NCI-H526 (cell line): ENCODE measurements around the gene KRT39.

Source experiments
- DNase-seq, 2 experiments: peaks; one replicate each; lab custom pipeline; 2025; lab: John Stamatoyannopoulos, UW

Gene KRT39

DNA sequence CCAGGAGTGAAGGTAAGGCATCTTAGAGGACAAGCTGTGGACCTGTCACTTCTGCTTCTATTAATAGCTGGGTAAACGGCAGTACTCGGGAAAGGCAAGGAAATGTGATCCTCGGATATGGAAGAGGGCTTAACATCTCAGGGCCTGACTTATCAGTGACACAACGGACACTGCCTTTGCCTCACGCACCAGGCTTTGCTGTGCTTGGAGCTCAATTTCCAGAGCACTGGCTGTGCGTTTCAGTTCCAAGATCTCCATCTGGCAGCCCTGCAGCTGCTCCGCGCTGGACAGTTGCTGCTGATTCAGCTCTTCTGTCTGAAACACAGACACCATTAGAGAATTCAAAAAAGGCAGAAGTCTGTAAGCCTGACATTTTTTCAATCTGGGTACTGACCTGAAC is 13.8 kb upstream of the KRT39 start:
- DNase-seq: peak in 1 of 2 experiments; percentile 27

DNA sequence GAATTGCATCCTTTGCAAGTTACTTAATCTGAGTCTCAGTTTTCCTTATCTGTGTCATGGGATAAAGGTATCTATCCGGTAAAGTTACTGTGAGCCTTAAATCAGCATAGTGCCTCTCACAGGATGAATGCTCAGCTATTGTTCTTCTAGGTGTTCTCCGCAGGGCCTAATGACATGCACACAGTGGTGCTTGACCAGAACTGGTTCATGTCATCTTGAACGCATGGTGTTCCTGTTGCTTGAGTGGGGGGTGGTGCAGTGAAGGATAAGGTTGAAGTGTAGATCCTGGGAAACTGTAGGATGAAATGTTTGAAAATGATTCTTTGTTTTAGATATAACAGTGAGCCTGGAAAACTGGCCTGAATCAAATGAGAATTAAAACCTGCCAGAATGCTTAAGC is 13.4 kb upstream of the KRT39 start:
- no peak for DNase-seq

DNA sequence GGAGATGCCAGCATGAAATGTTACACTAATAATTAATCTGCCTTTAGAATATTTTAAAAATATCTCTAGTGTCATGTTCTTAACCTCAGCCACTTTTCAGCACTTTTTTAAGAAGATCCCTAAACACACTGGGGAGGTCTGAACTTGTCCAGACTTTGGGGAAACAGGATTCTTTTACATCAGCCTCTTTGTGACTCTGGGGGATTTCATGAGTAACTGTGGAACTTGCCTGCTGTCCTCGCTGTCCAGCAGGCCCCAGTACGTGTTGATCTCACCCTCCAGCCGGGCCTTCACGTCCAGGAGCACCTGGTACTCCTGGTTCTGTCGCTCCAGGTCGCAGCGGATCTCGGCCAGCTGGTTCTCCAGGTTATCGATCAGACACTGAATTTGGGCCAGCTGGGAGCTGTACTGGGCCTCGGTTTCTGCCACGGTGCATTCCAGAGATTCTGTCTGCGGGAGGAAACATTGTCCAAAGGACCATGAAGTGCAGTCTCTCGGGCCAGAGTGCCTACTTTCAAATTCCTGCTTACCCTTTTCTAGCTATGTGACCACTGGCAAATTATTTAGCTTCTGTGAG is 11.9 kb upstream of the KRT39 start:
- no peak for DNase-seq

DNA sequence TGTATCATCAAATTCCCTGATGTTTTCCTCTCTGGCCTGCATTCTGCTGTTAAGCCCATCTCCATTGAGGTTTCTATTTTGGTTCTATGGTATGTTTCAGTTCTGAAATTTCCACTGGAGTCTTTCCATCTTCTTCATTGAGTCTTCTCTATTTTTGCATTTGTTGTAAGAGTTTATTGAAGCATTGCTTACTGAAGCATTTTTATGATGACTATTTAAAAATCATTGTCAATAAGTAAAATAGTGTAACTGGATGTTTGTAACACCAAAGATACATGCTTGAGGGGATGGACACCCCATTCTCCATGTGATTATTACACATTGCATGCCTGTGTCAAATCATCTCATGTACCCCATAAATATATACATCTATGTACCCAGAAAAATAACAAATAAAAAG is 8.8 kb upstream of the KRT39 start:
- DNase-seq: no peak

DNA sequence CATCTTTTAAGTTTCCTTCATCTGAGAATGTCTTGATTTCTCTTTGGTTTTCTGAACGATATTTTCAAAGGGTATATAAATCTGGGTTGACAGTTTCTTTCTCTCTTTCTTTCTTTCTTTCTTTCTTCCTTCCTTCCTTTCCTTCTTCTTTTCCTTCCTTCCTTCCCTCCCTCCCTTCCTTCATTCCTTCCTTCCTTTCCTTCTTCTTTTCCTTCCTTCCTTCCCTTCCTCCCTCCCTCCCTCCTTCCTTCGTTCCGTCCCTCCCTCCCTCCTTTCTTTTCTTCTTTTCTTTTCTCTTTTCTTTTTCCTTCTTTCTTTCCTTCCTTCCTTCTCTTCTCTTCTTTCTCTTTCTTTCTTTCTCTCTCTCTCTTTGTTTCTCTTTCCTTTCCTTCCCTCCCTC is 7.6 kb upstream of the KRT39 start:
- DNase-seq: no peak

DNA sequence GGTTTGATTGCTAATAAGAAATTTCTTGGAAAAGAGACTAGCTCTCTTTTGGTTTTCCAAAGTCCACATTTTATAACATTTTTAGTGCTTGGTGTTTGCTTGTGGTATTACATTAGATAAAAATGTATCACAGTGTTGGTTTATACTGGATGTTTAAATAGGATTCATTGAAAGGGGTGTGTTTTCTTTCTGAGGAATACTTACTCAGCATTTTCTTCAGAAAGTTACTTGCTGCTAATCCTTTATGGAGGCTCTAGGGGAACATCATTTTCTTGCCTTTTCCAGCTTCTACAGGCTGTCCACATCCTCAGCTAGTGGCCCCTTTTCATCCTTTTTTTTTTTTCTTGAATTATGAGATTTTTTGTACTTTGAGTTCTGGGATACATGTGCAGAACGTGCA is 834 bp upstream of the KRT39 start:
- DNase-seq: no peak

DNA sequence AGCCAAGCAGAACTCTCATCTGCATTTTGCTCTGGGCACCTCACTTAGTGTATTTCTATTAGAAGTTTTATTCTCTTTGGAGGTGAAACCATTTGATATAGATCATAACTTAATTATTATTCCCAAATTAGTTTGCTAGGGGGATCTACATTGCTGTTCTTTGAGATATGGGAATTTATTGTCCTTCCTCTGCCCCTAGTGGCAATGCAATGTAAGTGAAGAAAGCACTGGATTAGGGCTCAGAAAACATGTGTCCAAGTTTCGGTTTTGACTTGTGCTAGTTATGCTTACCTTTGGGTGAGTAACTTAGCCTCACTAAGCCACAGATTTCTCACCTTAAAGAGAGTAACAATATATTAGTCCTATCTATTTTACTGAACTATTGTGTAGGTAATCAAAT is 2.9 kb downstream of the KRT39 start:
- DNase-seq: no peak

DNA sequence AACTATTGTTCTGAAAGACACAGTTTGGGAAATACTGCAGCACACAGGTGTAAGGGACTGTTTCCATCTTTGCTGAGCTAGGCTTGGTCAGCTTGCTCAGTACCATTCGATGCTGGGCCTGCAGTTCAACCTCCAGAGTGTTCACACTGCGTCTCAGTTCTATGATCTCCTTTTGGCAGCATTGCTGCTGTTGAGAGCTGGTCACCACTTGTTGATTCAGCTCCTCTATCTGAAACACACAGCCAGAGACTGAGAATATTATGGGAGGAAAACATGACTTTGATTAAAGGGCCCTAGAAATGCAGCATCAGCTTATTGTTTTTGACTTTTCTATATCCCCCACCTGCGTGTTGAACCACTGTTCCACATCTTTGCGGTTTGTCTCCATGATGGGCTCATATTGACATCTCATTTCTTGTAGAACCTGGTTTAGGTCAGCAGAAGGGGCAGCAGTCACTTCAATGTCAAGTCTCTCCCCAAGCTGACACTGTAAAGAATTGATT is 4.6 kb downstream of the KRT39 start:
- no peak for DNase-seq

DNA sequence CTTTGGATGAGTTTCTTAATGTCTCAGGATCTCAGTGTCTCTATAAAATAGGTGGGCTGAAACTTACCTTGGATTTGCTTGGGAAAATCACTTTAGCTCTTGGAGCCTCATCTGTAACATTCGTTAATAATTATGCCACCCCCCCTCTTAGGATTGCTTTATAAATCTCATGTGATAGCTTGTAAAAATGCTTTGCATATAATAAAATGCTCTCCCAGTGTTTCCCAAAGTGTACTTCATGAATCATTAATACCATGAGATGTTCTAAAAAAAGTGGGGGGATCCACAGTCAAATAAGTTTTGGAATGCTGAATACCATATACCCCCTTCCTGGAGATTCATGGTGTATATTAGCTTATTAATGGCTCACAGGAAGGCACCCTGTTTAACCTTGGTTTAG is 5.2 kb downstream of the KRT39 start:
- peak; percentile 22 to 51 for DNase-seq

DNA sequence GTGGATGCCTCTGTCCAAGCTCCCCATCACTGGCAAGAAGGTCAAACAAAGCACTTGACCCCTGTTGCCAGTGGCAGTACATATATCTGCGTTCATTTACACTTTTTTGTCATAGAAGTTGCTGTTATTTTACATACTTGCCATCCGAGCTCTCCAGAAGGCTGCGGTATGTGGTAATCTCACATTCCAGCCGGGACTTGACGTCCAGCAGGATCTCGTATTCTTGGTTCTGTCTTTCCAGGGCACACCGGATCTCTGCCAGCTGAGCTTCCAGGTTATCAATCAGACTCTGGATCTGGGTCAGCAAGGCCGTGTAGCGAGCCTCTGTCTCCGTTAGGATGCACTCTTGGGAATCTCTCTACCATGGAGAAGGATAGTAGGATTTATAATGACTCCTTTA is 6.6 kb downstream of the KRT39 start:
- DNase-seq: no peak

DNA sequence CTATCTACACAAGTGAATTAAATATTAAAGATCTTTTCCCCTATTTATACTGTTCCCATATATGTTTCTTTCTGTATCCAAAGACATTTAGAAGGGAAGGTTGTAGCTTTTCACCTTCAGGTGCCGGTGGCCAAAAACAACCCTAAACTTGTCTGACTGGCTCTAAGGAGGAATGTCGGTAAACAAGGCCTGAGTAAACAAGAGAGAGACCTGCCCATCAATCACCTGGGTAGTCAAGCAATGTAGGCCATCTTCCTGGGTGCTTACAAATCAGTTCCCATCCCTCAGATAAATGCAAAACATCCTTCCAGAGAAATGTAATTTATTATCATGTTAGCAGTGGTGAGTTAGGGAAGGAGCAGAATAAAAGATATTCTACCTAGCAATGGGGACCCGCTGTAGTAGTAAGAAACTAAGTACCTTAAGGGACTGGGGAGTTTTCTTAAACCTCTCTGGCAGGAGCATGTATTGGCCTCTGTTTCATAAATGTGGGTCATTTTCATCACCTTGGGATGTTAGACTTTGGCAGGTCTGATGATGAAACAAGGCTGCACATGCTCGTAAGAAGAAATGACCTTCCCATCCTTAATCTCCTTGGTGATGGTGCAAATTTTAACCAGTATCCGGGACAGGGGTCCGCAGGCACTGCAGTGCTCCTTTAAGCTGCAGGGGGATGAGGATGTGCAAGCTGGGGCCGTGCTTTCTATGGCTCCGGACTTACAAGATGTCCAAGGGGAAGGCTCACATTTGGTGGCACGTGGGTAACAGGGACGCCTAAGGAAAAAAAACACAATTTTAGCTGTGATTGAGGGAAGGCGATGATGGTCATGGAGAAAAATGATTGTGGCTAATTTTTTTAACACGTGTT is 8.4 kb downstream of the KRT39 start:
- peak; percentile 23 to 53 for DNase-seq

DNA sequence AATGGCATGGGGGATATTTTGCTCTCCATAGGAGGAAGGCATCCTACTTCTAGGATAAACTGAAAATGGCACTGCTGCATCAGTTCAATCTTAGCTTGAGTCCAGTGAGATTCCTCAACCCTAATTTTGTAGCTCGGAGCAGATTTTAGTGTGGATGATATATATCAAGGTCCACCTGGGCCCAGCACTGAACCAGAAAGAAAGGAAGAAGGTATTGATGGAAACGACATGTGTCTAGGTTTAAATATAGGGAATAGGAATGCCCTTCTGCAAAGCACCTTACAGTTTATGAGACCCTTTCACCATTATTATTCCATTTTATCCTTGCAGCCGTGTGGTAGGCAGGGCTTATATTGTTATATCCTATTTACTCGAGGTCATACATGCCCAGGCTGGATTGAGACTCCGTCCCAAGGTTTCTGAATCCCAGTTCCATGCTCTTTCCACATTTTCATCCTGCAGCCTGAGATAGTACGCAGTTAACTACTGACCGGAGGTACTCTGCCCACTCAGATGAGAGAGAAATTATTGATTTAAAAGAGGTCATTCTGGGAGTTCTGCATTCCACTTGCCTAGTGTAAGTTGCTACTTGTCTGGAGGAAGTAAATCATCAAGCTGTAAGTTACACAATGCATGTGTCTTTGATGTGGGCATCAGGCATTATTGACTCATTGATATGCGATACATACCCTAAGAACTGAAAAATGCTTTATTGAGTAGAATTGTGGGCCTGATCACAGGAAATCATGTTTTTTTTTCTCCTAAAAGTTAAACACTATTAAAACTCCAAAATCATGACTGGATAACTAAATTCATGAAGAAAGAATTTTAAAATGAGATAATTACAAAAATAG is 10.1 kb downstream of the KRT39 start:
- no peak for DNase-seq

DNA sequence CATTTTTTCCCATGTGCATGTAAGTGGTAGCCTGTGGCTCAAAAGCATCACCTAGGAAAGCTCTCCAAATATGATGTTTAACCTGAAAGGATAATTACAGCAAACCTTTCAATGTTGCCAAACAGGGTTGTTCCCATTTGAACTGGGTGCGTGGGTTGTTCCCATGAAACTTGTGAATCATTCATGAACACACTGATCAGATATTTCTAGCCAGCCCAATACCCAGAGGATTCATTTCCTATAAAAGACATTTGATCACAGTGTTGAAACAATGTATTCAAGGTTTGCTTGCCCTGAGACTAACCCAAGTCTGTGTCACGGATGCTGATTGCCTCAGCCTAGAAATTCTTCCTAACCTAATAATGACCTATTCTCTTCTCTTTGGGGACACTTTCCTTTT is 12.9 kb downstream of the KRT39 start:
- DNase-seq: no peak

DNA sequence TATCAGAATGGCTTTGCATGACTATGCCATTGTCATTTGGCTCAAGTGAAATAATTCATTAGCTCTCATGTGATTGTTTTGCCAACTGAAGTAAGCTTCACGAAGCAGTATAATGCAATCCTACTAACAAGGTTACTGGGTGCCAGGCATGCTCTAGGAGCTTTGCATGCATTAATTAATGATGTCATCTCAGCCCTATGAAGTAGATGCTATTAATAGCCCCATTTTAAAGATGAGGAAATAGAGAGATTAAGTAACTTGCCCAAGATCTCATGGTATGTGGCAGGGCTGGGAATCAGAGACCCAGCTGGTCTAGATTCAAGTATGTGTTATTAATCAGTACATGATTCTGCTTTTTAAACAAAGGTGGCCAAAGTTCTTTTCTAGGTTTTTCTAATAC is 14.1 kb downstream of the KRT39 start:
- DNase-seq: no peak

DNA sequence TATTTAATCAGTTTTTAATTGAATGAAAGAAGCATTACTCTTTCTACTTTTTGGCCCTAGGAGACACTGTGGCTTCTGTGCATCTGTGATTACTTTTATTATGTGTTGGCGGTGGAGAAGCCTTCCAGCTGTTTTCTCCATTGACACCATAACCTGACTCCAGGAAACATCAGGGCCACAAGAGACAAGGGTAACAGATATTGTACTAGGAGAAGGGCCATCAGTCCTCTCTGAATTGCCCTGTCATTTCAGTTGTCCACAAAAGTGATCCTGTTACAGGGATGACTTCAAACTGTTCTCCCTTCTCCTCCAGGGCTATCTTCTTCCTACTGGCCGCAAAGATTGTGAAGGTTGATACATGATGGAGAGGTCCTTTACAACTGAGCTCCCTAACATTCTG is 14.6 kb downstream of the KRT39 start:
- DNase-seq: no peak

DNA sequence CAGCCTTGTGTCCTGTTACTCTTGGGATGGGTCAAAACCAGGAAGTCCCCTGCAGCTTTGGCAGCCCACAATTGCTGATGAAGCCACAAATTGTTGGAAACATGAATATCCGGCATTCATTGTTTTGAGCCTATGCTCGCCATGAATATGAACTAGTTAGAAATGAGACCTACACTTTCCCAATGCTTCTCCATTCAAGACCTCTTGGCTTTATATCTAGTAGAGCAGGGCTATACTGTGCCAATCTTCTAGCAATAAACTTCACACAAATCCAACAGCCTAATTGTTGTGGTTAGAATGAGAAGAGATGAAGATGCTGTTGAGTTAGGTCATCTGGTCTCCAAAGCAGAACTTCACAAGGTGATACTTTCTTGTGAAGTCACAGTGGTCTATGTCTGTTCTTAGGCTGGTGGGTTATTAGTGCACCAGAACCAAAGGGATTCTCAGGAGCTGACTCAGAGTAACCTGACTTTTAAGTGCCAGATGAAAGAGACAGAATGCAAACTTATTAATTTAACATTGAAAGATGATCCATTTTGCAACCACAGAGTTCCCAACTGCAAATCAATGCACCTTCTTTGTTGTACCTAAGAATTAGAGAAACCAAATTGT is 15.6 kb downstream of the KRT39 start:
- DNase-seq: no peak

DNA sequence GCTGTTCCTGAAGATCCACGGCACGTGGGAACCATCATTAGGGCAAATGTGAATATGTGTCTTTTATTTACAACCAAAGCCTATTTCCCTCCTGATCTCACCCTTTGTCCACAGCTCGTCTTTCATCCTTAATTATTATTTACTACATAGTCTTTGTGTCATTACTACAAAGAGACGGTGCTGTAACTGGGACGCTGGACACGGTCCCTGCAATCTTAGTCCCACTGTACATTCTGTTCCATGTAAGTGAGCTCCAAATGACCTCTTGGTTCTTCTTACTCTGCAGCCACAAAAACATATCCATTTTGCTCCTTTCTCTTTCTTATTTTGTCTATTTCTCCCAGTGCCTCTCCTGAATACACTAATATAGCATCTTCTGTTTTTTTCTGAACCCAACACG is 16.6 kb downstream of the KRT39 start:
- DNase-seq: no peak

DNA sequence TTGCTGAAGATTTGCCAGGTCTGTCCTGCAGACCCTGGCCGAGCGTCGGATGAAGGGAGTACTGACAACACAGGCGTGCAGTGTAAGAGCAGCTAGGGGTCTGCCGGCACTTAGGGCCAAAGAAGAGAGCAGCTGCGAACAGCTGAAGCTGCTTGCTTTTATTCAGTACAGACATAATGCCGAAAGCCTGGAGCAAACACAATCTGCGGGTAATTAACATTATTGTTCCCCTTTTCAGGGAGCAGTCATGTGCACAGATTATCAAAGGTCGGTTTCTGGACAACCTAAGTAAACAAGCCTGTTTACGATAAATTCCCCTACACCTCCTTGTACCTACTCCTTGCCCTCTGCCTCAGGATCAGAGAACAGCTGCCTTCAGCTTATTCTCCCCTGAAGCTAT is 17.3 kb downstream of the KRT39 start:
- DNase-seq: no peak

DNA sequence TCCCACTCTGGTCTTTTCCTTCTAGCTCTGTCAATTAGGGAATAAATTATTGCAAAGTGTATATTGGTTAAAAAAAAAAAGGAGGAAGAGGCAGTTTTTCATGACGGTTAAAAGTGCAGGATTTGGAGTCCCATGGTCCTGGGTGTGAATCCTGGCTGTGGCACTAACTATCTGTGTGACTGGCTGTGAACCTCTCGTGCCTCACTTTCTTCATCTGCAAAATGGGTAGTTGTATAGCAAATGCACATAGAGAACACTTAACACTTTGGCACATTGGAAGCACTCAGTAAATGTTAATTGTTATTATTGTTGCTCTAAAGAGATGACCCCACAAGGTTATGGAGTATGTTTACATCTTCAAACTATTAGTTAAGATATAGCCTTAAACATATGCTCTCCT is 18.8 kb downstream of the KRT39 start:
- DNase-seq: no peak

DNA sequence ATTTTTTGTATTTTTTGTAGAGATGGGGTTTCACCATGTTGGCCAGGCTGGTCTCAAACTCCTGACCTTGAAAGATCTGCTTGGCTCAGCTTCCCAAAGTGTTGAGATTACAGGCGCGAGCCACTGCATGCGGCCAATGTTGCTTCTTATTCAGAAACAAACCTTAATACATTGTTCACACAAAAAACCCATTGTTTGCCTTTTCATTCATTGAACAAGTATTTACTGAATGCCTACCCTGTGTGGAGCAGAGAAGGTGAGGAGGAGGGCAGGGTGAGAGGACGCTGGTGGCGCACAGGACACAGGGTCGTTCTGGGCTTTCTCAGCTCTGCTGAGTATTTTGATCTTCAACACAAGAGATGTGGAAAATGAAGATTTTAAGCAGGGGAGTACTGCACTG is 21.3 kb downstream of the KRT39 start:
- DNase-seq: no peak

DNA sequence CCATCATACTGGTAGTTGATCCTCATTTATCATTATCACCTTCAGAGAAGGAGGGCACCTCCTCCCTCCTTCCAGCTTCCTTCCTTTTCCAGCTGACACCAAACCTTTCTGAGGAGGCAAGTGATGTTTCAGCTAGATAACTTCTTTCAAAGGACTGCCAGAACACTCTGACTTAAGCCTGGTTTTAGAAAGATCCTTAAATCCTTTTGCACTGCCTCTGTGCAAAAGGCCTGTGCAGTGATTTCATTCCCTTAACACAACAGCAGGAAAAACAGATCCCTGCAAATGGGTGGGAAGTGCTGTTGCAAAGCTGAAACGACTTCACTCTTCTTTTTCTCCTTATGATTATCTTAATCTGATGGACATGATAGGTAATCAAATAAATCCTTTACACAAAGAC is 22.2 kb downstream of the KRT39 start:
- DNase-seq: no peak

DNA sequence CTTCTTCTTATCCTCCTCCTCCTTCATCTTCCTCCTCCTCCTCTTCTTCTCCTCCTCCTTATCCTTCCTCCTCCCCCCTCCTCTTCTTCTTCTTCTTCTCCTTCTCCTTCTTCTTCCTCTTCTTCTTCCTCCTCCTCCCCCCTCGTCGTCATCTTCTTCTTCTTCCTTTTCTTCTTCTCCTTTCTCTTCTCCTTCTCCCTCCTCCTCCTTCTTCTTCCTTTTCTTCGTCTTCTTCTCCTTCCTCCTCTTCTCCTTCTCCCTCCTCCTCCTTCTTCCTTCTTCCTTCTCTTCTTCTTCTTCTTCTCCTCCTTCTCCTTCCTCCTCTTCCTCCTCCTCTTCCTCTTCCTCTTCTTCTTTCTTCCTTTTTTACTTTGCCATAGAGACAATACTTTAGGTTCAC is 24.2 kb downstream of the KRT39 start:
- no peak for DNase-seq
